Measurements from ENCODE around the gene PDE6B. TPM values are rescaled to one million over a fixed set of nuclear protein-coding genes. Genes with fewer than 3 reads are reported as not detected.
A peak's percentile ranks its signal among the peaks of the same experiment; 100 is the strongest.

PDE6B gene
- total RNA-seq, 1 donor from 2014 or later = 2.3 TPM

DNA sequence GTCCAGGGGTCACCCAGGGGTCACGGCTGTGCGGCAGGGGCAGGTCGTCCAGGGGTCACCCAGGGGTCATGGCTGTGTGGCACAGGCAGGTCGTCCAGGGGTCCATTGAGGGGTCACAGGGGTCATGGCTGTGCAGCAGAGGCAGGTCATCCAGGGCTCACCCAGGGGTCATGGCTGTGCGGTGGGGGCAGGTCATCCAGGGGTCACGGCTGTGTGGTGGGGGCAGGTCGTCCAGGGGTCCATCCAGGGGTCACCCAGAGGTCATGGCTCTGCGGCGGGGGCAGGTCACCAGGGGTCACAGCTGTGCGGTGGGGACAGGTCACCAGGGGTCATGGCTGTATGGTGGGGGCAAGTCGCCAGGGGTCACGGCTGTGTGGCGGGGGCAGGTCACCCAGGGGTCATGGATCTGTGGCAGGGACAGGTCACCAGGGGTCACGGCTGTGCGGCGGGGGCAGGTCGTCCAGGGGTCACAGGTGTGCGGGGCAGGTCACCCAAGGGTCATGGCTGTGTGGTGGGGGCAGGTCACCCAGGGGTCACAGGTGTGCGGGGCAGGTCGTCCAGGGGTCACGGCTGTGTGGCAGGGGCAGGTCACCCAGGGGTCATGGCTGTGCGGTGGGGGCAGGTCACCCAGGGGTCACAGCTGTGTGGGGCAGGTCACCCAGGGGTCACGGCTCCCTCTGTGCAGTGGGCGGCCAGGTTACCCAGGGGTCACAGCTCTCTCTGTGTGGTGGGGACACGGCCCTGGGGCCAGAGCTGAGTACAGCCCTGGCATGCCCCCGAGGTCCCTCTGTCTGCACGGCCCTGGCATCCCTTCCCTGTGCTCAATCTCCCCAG lies 32.7 kb downstream of the PDE6B start:
- no peaks in the 10 kb centered on the region for H3K36me3 Mint-ChIP-seq (ENCODE audit: low read depth)
- H3K4me1 Mint-ChIP-seq (ENCODE audit: low read depth) = no peaks in the 10 kb centered on the region
- no peaks in the 10 kb centered on the region for H3K9me3 Mint-ChIP-seq (ENCODE audit: low read depth)
- no peaks in the 10 kb centered on the region for H3K27me3 Mint-ChIP-seq (ENCODE audit: low read depth)
- DNase-seq (ENCODE audit: low spot score) = peak; percentile 86
- no peak overlapping the region for H3K27ac Mint-ChIP-seq (ENCODE audit: unreplicated experiment)
- H3K4me3 Mint-ChIP-seq (ENCODE audit: unreplicated experiment) = no peak overlapping the region
- TF ChIP-seq, protein P1, sequence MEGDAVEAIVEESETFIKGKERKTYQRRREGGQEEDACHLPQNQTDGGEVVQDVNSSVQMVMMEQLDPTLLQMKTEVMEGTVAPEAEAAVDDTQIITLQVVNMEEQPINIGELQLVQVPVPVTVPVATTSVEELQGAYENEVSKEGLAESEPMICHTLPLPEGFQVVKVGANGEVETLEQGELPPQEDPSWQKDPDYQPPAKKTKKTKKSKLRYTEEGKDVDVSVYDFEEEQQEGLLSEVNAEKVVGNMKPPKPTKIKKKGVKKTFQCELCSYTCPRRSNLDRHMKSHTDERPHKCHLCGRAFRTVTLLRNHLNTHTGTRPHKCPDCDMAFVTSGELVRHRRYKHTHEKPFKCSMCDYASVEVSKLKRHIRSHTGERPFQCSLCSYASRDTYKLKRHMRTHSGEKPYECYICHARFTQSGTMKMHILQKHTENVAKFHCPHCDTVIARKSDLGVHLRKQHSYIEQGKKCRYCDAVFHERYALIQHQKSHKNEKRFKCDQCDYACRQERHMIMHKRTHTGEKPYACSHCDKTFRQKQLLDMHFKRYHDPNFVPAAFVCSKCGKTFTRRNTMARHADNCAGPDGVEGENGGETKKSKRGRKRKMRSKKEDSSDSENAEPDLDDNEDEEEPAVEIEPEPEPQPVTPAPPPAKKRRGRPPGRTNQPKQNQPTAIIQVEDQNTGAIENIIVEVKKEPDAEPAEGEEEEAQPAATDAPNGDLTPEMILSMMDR (IDR thresholded peaks at IDR 0.05) = no peak

DNA sequence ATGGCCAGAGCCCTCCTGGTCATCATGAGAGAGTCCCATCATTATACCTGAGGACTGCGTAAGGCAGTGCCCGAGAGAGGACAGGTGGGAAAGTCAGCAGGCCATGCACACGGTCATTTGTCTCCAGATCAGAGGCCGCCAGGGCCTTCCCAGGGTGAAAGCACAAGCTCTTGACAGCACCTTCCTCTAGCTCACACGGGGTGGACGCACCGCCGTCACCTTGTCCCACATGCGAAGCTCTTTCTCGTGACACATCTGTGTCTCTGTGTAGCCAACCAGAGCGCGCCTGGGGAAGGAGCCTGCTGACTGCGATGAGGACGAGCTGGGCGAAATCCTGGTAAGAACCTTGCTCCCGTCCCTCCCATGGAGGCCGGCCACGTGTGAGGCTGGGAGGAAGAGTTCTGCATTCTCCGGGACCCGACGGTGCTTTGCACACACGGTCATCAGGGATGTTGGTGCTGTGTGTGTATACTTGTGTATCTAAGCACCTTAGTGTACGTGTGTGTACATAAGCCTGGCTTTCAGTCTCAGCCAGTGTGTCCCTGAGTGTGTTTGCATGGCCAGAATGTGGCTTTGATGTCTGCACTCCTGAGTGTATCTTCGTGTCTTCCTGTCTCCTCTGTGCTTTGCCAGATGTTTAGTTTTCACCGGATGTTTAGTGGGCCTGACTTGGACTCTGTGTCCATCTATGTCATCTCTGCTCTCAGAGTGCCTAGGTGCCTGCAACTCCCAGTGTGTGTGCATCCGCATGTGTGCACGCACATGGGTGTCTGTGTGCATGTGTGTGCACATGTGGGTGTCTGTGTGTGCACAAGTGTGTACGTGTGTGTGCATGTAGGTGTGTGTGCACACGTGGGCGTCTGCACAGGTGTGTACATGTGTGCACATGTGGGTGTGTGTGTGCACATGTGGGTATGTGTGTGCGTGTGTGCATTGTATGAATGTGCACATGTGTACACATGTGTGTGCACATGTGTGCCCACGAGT lies 33.6 kb downstream of the PDE6B start:
- Mint-ChIP-seq H3K27me3 (ENCODE audit: low read depth) (no peaks in the 10 kb centered on the region), H3K4me3 (ENCODE audit: unreplicated experiment) (no peak overlapping the region), H3K27ac (ENCODE audit: unreplicated experiment) (no peak overlapping the region), H3K36me3 (ENCODE audit: low read depth) (no peaks in the 10 kb centered on the region), H3K4me1 (ENCODE audit: low read depth) (no peaks in the 10 kb centered on the region), H3K9me3 (ENCODE audit: low read depth) (no peaks in the 10 kb centered on the region)
- peak; percentile 68 for DNase-seq (ENCODE audit: low spot score)
- TF ChIP-seq, protein P1 (IDR thresholded peaks at IDR 0.05) = no peak

DNA sequence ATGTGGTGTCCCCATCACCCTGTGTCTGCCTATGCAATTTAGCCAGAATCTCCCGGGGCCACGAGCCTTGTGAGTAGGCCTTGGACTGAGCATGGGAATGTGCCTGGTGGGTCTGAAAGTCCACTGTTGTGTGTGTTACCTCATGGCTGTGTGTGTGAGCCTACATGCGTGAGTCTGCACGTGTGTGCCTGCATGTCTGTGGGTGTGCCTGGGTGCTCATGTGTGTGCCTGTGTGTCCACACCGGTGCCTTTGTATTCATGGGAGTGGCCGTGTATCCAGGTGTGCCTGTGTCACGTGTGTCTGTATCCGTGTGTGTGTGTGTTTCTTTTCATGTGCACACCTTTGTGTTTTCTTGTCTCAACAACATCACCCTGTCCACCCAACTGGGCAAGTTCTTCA lies 34.5 kb downstream of the PDE6B start:
- DNase-seq (ENCODE audit: low spot score) = peak; percentile 66
- Mint-ChIP-seq H3K4me1 (ENCODE audit: low read depth) (peaks cover 2% of the 10 kb centered on the region), H3K4me3 (ENCODE audit: unreplicated experiment) (no peak overlapping the region), H3K27ac (ENCODE audit: unreplicated experiment) (no peak overlapping the region), H3K9me3 (ENCODE audit: low read depth) (no peaks in the 10 kb centered on the region), H3K27me3 (ENCODE audit: low read depth) (no peaks in the 10 kb centered on the region), H3K36me3 (ENCODE audit: low read depth) (no peaks in the 10 kb centered on the region)
- TF ChIP-seq, protein P1 (IDR thresholded peaks at IDR 0.05) = no peak

DNA sequence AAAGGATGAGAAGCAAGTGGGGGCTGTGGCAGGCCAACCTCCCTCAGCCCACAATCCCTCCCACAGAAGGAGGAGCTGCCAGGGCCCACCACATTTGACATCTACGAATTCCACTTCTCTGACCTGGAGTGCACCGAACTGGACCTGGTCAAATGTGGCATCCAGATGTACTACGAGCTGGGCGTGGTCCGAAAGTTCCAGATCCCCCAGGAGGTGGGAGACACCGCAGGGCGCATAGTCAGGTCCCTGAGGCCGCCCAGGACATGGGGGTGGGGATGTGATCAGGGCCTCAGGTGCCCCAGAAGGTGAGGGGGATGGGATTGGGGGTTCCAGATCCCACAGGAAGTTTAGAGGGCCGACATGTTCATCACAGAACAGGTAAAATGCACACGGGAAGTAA lies 35.0 kb downstream of the PDE6B start:
- no peak overlapping the region for H3K4me3 Mint-ChIP-seq (ENCODE audit: unreplicated experiment)

More for the DNA sequence above, 35.0 kb downstream of the PDE6B start:
- Mint-ChIP-seq H3K9me3 (ENCODE audit: low read depth) (no peaks in the 10 kb centered on the region), H3K36me3 (ENCODE audit: low read depth) (no peaks in the 10 kb centered on the region), H3K4me1 (ENCODE audit: low read depth) (peaks cover 2% of the 10 kb centered on the region), H3K27ac (ENCODE audit: unreplicated experiment) (no peak overlapping the region), H3K27me3 (ENCODE audit: low read depth) (no peaks in the 10 kb centered on the region)
- TF ChIP-seq, protein P1 (IDR thresholded peaks at IDR 0.05) = no peak
- peak; percentile 74 for DNase-seq (ENCODE audit: low spot score)
